Smooth muscle cell of bladder (primary cell): ENCODE measurements around the gene ERBB3. TPM values are rescaled to one million over a fixed set of nuclear protein-coding genes. Genes with fewer than 3 reads are reported as not detected.

Experiments
- total RNA-seq: library from RNA; depleted of rRNA; stranded (reverse); fragments of >200 nt; gene quantifications from 2 replicates; pipeline ENCODE4 v1.2.3, GENCODE V29; 2014

ERBB3 gene
- 0.28 TPM in 2 replicates for total RNA-seq

GRCh38 chr12:56079723-56080555 lies at the start of gene ERBB3:
ERBB3 (plus strand) TSS chr12:56080165; CDS start chr12:56080301, 136 bp downstream.

GRCh38 chr12:56041552-56042429 lies 38.2 kb upstream of the ERBB3 start, which contains the start of gene RPS26:
RPS26 (plus strand) TSS chr12:56041918; CDS start chr12:56042167, 249 bp downstream.

GRCh38 chr12:56104109-56104814 lies 24.3 kb downstream of the ERBB3 start, which contains the start of gene PA2G4:
PA2G4 (plus strand) TSS chr12:56104559; CDS start chr12:56104738, 179 bp downstream.

GRCh38 chr12:56116267-56117081 lies 36.5 kb downstream of the ERBB3 start, which contains the start of gene RPL41:
RPL41 (plus strand) TSS chr12:56116633.

GRCh38 chr12:56117778-56118687 lies 38.1 kb downstream of the ERBB3 start, which contains the start of gene ZC3H10:
ZC3H10 (plus strand) TSS chr12:56118266; CDS start chr12:56120563, 2,297 bp downstream.

GRCh38 chr12:56127888-56128669 lies 48.1 kb downstream of the ERBB3 start, which contains the start of gene ESYT1:
ESYT1 (plus strand) TSS chr12:56128267; CDS start chr12:56128320, 53 bp downstream.

GRCh38 chr12:56152132-56152755 lies 72.3 kb downstream of the ERBB3 start, which contains the start of gene MYL6B:
MYL6B (plus strand) TSS chr12:56152587; CDS start chr12:56153919, 1,332 bp downstream.

Other genes with a start within 250 kb of the ERBB3 start
- gene MMP19, start 237.2 kb upstream of the ERBB3 start, total RNA-seq = 5.9 and 6.1 TPM in 2 replicates
- gene PYM1, start 152.3 kb upstream of the ERBB3 start, total RNA-seq = 34.8 and 39.7 TPM in 2 replicates
- 18.8 and 25.6 TPM in 2 replicates for gene DGKA, start 149.0 kb upstream of the ERBB3 start, total RNA-seq
- 0.28 and 0.71 TPM in 2 replicates for gene PMEL, start 114.1 kb upstream of the ERBB3 start, total RNA-seq
- 7.1 and 8.5 TPM in 2 replicates for gene CDK2, start 113.3 kb upstream of the ERBB3 start, total RNA-seq
- gene RAB5B, start 106.1 kb upstream of the ERBB3 start, total RNA-seq = 34.4 and 43.4 TPM in 2 replicates
- gene SUOX, start 82.9 kb upstream of the ERBB3 start, total RNA-seq = 8.7 and 9.2 TPM in 2 replicates
- 0.57 and 1.5 TPM in 2 replicates for gene IKZF4, start 59.1 kb upstream of the ERBB3 start, total RNA-seq
- 52.3 and 82.2 TPM in 2 replicates for gene RPS26, start 38.2 kb upstream of the ERBB3 start, total RNA-seq
- gene PA2G4, start 24.4 kb downstream of the ERBB3 start, total RNA-seq = 86.5 and 93.8 TPM in 2 replicates
- 4,326 and 4,609 TPM in 2 replicates for gene RPL41, start 36.5 kb downstream of the ERBB3 start, total RNA-seq
- gene ZC3H10, start 38.1 kb downstream of the ERBB3 start, total RNA-seq = 5.7 and 6.6 TPM in 2 replicates
- 163 and 185 TPM in 2 replicates for gene ESYT1, start 48.1 kb downstream of the ERBB3 start, total RNA-seq
- gene MYL6B, start 72.4 kb downstream of the ERBB3 start, total RNA-seq = 94.5 and 122 TPM in 2 replicates
- gene MYL6, start 78.2 kb downstream of the ERBB3 start, total RNA-seq = 2,455 and 2,914 TPM in 2 replicates
- 40.0 and 47.7 TPM in 2 replicates for gene SMARCC2, start 109.3 kb downstream of the ERBB3 start, total RNA-seq
- 165 and 169 TPM in 2 replicates for gene RNF41, start 141.8 kb downstream of the ERBB3 start, total RNA-seq
- gene NABP2, start 144.2 kb downstream of the ERBB3 start, total RNA-seq = 21.9 and 22.6 TPM in 2 replicates
- gene SLC39A5, start 149.9 kb downstream of the ERBB3 start, total RNA-seq = under 0.01 TPM in 2 replicates
- 9.7 and 12.2 TPM in 2 replicates for gene ANKRD52, start 178.2 kb downstream of the ERBB3 start, total RNA-seq
- 6.4 and 8.0 TPM in 2 replicates for gene COQ10A, start 186.8 kb downstream of the ERBB3 start, total RNA-seq
- gene CS, start 220.2 kb downstream of the ERBB3 start, total RNA-seq = 52.1 and 61.7 TPM in 2 replicates
- 85.5 and 104 TPM in 2 replicates for gene CNPY2, start 235.8 kb downstream of the ERBB3 start, total RNA-seq